ENCODE data around the gene LRIG2. TPM values are rescaled to one million over a fixed set of nuclear protein-coding genes. Genes with fewer than 3 reads are reported as not detected.

Gene LRIG2
- total and polyA plus RNA-seq, 9 of the 15 experiments (the other 6 are each of a cell fraction or from before 2014, with no cell fraction given), result 1.8 to 28.1 (median 11.5) TPM

DNA sequence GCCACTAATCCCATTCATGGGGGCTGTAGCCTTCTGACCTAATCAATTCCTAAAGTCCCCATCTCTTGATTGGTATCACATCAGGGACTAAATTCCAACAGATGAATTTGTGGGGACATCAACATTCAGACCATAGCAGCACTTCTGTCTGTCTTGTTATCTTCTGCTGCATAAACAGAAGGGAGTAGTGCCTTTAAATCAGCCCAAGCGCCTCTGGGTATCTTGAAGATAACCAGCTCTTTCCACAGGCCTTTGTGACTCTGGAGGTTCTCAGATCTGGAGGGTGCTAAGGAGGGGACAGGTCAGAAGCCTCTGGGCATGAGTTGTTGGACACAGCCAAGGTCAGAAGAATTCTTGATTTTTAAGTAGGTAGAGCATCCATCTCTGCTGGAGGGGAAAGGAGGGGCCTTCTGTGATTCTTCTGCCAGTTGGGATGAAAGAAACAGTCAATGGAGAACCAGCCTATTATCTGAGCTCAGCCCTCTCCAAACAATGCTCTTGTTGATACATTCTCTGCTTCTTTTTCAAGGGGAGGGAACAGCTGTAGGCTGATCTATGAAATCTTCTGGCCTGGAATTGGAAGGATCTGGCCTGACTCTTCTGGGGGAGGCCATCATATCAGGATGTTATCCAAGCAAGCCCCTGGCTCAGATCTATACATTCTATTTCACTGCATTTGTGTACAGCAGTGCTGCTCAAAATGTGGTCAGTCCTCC, 31.3 kb upstream of the LRIG2 start (continued):
- TF ChIP-seq, protein P1, sequence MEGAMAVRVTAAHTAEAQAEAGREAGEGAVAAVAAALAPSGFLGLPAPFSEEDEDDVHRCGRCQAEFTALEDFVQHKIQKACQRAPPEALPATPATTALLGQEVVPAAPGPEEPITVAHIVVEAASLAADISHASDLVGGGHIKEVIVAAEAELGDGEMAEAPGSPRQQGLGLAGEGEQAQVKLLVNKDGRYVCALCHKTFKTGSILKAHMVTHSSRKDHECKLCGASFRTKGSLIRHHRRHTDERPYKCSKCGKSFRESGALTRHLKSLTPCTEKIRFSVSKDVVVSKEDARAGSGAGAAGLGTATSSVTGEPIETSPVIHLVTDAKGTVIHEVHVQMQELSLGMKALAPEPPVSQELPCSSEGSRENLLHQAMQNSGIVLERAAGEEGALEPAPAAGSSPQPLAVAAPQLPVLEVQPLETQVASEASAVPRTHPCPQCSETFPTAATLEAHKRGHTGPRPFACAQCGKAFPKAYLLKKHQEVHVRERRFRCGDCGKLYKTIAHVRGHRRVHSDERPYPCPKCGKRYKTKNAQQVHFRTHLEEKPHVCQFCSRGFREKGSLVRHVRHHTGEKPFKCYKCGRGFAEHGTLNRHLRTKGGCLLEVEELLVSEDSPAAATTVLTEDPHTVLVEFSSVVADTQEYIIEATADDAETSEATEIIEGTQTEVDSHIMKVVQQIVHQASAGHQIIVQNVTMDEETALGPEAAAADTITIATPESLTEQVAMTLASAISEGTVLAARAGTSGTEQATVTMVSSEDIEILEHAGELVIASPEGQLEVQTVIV (CRISPR knock-in tag; IDR thresholded peaks at IDR 0.05; ENCODE audit: borderline replicate concordance), result no peak
- peak; percentile 69 for TF ChIP-seq PML (IDR thresholded peaks at IDR 0.05; ENCODE audit: low read length)
- TF ChIP-seq CBFA2T2 (conservative IDR thresholded peaks at IDR 0.05), result peak; percentile 92
- TF ChIP-seq, protein P2, sequence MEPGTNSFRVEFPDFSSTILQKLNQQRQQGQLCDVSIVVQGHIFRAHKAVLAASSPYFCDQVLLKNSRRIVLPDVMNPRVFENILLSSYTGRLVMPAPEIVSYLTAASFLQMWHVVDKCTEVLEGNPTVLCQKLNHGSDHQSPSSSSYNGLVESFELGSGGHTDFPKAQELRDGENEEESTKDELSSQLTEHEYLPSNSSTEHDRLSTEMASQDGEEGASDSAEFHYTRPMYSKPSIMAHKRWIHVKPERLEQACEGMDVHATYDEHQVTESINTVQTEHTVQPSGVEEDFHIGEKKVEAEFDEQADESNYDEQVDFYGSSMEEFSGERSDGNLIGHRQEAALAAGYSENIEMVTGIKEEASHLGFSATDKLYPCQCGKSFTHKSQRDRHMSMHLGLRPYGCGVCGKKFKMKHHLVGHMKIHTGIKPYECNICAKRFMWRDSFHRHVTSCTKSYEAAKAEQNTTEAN (CRISPR knock-in tag; IDR thresholded peaks at IDR 0.05), result no peak
- TF ChIP-seq HDAC6 (IDR thresholded peaks at IDR 0.05; ENCODE audit: low read depth, low read length), result no peak
- TF ChIP-seq, protein P3, sequence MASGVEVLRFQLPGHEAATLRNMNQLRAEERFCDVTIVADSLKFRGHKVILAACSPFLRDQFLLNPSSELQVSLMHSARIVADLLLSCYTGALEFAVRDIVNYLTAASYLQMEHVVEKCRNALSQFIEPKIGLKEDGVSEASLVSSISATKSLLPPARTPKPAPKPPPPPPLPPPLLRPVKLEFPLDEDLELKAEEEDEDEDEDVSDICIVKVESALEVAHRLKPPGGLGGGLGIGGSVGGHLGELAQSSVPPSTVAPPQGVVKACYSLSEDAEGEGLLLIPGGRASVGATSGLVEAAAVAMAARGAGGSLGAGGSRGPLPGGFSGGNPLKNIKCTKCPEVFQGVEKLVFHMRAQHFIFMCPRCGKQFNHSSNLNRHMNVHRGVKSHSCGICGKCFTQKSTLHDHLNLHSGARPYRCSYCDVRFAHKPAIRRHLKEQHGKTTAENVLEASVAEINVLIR (CRISPR knock-in tag; IDR thresholded peaks at IDR 0.05), result no peak
- TF ChIP-seq SREBF1 (IDR thresholded peaks at IDR 0.05; ENCODE audit: borderline replicate concordance, low read depth, low read length), result no peak
- no peak for TF ChIP-seq ZNF121 (CRISPR knock-in tag; conservative IDR thresholded peaks at IDR 0.05)
- TF ChIP-seq, protein P4, sequence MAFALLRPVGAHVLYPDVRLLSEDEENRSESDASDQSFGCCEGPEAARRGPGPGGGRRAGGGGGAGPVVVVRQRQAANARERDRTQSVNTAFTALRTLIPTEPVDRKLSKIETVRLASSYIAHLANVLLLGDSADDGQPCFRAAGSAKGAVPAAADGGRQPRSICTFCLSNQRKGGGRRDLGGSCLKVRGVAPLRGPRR (CRISPR knock-in tag; IDR thresholded peaks at IDR 0.05), result no peak
- TF ChIP-seq, protein P5, sequence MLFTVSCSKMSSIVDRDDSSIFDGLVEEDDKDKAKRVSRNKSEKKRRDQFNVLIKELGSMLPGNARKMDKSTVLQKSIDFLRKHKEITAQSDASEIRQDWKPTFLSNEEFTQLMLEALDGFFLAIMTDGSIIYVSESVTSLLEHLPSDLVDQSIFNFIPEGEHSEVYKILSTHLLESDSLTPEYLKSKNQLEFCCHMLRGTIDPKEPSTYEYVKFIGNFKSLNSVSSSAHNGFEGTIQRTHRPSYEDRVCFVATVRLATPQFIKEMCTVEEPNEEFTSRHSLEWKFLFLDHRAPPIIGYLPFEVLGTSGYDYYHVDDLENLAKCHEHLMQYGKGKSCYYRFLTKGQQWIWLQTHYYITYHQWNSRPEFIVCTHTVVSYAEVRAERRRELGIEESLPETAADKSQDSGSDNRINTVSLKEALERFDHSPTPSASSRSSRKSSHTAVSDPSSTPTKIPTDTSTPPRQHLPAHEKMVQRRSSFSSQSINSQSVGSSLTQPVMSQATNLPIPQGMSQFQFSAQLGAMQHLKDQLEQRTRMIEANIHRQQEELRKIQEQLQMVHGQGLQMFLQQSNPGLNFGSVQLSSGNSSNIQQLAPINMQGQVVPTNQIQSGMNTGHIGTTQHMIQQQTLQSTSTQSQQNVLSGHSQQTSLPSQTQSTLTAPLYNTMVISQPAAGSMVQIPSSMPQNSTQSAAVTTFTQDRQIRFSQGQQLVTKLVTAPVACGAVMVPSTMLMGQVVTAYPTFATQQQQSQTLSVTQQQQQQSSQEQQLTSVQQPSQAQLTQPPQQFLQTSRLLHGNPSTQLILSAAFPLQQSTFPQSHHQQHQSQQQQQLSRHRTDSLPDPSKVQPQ (CRISPR knock-in tag; IDR thresholded peaks at IDR 0.05; ENCODE audit: borderline replicate concordance), result no peak
- TF ChIP-seq EHMT2 (IDR thresholded peaks at IDR 0.05), result 0 out of 2 replicates have a peak, but pooled peaks have one; percentile 13
- TF ChIP-seq, protein P6, sequence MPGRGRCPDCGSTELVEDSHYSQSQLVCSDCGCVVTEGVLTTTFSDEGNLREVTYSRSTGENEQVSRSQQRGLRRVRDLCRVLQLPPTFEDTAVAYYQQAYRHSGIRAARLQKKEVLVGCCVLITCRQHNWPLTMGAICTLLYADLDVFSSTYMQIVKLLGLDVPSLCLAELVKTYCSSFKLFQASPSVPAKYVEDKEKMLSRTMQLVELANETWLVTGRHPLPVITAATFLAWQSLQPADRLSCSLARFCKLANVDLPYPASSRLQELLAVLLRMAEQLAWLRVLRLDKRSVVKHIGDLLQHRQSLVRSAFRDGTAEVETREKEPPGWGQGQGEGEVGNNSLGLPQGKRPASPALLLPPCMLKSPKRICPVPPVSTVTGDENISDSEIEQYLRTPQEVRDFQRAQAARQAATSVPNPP (IDR thresholded peaks at IDR 0.05; ENCODE audit: borderline replicate concordance, insufficient read depth, insufficient read length), result no peak
- no peak for TF ChIP-seq XRCC5 (IDR thresholded peaks at IDR 0.05; ENCODE audit: low read depth, low read length)
- TF ChIP-seq, protein P7, sequence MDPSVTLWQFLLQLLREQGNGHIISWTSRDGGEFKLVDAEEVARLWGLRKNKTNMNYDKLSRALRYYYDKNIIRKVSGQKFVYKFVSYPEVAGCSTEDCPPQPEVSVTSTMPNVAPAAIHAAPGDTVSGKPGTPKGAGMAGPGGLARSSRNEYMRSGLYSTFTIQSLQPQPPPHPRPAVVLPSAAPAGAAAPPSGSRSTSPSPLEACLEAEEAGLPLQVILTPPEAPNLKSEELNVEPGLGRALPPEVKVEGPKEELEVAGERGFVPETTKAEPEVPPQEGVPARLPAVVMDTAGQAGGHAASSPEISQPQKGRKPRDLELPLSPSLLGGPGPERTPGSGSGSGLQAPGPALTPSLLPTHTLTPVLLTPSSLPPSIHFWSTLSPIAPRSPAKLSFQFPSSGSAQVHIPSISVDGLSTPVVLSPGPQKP (CRISPR knock-in tag; IDR thresholded peaks at IDR 0.05), result no peak
- TF ChIP-seq TEAD4 (IDR thresholded peaks at IDR 0.05; ENCODE audit: low read length), result peak; percentile 93
- TF ChIP-seq TEAD4 (CRISPR knock-in tag; IDR thresholded peaks at IDR 0.05; ENCODE audit: borderline replicate concordance), result no peak
- no peak for TF ChIP-seq CCAR2 (IDR thresholded peaks at IDR 0.05; ENCODE audit: low read depth, low read length)
